Measurements from ENCODE around the gene BBS5.
A peak's percentile ranks its signal among the peaks of the same experiment; 100 is the strongest.
"Not testable (repeated sequence)": the region's sequence is repeated elsewhere in the genome, so short reads cannot be mapped to it uniquely, and the experiment has no call there.

Gene BBS5

DNA sequence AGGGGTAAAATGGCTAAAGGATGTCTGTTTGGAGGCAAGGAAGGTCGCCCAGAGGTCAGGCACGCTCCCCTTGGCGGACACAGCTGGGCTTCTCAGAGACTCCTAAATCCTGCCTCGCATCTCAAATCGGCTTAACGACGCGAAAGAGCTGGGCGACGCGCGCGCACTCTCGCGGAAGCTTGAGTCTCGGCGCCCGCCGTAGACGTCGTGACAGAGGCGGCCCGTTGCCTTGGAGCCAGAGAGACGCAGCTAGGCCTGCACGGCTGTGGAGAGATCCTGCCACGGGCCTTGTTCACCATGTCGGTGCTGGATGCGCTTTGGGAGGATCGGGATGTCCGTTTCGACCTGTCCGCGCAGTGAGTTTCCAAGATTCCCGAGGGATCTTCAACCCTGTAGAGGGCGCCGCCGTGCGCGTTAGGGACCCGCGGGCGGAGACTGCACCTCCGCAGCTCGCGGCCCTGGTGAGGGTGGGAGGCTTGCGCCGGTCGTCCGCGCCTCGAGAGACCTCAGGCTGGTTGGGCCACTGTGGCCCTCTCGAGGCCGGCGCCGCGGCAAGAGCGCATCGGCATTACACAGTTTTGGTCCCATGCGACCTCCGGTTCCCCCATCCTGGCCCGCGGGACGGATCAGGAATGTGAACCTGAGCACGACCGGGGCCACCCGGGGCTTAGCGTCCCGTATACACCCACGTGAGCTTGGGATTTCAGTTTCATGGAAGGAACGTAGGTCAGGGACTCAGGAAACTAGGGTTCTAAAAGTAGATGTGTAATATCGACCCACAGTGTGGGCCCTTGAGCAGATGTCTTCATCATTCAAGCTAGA, at the start of gene BBS5:
Gene BBS5 (plus strand): TSS at position 238 of the 822 bp plus-strand sequence. CDS start 60 bp downstream, at position 298.
- H3K4me3 Mint-ChIP-seq, result peak within 1 kb of the TSS; percentile 91
- no peaks in the 10 kb centered on the region for H3K9me3 Mint-ChIP-seq (ENCODE audit: low read depth)
- no peaks in the 10 kb centered on the region for H3K27me3 Mint-ChIP-seq
- H3K4me1 Mint-ChIP-seq (ENCODE audit: low read depth), result peaks cover 16% of the 10 kb centered on the region
- no peak within 1 kb of the TSS for H3K27ac Mint-ChIP-seq
- peaks cover 9% of the 10 kb centered on the region for H3K36me3 Mint-ChIP-seq

DNA sequence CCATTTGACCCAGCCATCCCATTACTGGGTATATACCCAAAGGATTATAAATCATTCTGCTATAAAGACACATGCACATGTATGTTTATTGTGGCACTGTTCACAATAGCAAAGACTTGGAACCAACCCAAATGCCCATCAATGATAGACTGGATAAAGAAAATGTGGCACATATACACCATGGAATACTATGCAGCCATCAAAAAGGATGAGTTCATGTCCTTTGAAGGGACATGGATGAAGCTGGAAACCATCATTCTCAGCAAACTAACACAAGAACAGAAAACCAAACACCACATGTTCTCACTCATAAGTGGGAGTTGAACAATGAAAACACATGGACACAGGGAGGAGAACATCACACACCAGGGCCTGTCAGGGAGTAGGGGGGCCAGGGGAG, 47.5 kb upstream of the BBS5 start:
- H3K27me3 Mint-ChIP-seq, result peaks cover 13% of the 10 kb centered on the region
- H3K9me3 Mint-ChIP-seq (ENCODE audit: low read depth); H3K27ac Mint-ChIP-seq; H3K4me1 Mint-ChIP-seq (ENCODE audit: low read depth); H3K4me3 Mint-ChIP-seq; H3K36me3 Mint-ChIP-seq: not testable (repeated sequence)

DNA sequence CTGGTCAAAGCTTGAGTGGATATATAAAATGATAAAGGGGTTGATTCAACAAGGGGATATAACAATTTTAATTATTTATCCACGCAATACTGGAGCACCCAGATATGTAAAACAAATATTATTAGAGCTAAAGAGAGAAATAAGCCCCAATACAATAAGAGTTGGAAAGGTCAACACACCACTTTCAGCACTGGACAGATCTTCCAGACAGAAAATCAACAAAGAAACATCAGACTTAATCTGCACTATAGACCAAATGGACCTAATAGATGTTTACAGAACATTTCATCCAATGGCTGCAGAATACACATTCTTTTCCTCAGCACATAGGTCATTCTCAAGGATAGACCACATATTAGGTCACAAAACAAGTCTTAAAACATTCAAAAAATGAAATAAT, 45.1 kb upstream of the BBS5 start:
- not testable (repeated sequence) for H3K4me3 Mint-ChIP-seq; H3K27ac Mint-ChIP-seq; H3K4me1 Mint-ChIP-seq (ENCODE audit: low read depth); H3K9me3 Mint-ChIP-seq (ENCODE audit: low read depth); H3K36me3 Mint-ChIP-seq
- H3K27me3 Mint-ChIP-seq, result peaks cover 14% of the 10 kb centered on the region

DNA sequence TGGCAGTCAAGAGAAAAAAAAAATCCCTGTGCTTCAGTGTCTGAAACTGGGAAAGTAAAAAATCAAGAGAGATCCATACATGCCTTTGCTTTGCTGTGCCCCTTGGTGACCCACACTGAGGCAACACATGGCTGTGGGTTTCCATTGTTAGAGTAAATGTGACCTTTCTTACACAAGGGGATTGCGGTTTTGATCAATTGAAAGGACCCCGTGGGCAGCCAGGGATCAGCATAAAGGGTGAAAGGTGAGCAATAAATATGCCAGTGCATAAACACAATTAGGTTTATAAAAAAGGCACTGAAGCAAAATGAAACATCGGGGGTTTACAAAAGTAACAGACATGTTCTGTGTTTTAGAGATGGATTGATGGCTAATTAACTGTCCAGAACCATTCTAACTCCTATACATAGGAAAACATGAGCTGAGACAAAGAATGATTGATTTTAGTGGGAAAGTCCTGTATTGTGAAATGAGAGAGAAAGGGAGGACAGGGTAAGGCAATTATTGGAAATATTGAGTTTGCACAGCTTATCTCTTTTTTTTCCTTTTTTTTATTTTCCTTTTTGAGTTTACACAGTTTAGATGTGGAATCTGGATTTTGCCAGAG, 40.7 kb upstream of the BBS5 start:
- Mint-ChIP-seq H3K27ac (no peak overlapping the region), H3K36me3 (no peaks in the 10 kb centered on the region), H3K9me3 (ENCODE audit: low read depth) (no peaks in the 10 kb centered on the region), H3K4me3 (no peak overlapping the region), H3K27me3 (peaks cover 20% of the 10 kb centered on the region), H3K4me1 (ENCODE audit: low read depth) (no peaks in the 10 kb centered on the region)

DNA sequence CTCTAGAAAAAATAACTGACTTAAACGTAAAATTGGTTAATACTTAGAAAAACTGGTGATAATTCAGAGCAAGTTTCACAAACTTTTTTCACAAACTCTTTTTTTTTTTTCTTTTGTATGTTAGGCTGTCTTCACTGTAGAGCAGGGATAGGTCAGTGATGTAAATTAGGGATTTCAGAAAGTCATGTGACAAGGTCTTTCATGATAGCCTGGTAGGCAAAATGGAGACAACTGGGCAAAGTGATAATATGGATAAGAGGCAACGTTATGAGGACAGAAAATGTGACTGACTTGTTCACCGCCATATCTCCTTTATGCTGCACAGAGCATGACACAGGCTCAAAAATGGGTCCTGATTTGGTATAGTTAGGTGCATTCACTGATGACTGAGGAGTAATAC, 39.4 kb upstream of the BBS5 start:
- Mint-ChIP-seq H3K4me1 (ENCODE audit: low read depth) (no peaks in the 10 kb centered on the region), H3K4me3 (no peak overlapping the region), H3K9me3 (ENCODE audit: low read depth) (no peaks in the 10 kb centered on the region), H3K27ac (no peak overlapping the region), H3K27me3 (peaks cover 17% of the 10 kb centered on the region), H3K36me3 (no peaks in the 10 kb centered on the region)

DNA sequence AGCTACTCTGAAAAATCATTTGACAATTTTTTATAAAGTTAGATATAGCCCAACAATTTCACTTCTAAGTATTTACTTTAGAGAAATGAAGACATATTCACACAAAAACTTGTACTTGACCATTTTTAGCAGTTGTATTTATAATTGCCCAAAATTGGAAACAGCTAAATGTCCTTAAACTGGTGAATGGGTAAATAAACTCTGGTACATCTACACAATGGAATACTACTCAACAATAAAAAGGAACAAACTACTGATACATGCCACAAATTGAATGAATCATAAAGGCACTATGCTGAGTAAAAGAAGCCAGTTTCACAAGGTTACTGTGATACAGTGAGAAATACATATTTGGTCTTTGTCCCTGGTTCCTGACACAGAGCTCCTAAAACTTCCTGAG, 32.8 kb upstream of the BBS5 start:
- no peak overlapping the region for H3K27ac Mint-ChIP-seq
- no peaks in the 10 kb centered on the region for H3K9me3 Mint-ChIP-seq (ENCODE audit: low read depth)
- no peaks in the 10 kb centered on the region for H3K4me1 Mint-ChIP-seq (ENCODE audit: low read depth)
- no peaks in the 10 kb centered on the region for H3K36me3 Mint-ChIP-seq
- peaks cover 9% of the 10 kb centered on the region for H3K27me3 Mint-ChIP-seq
- no peak overlapping the region for H3K4me3 Mint-ChIP-seq

DNA sequence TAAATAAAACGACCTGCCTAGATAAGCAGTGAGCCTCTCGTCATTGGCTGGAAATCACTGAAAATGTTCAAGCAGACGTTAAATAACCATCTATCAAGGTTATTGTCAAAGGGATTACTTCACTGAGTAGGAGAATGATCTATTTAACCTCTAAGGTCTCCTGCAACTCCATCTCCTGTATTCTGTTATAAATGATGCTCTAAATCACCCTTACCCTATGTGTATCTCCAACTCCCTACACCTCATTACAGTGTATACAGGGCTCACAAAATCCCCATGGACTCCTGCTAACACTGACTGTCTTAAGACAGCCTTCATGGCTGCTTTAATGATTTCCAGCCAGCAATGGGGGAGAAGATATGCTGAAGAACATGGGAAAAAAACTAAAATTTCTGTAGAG, 31.0 kb upstream of the BBS5 start:
- H3K27me3 Mint-ChIP-seq, result peaks cover 8% of the 10 kb centered on the region
- H3K4me3 Mint-ChIP-seq, result no peak overlapping the region
- no peaks in the 10 kb centered on the region for H3K4me1 Mint-ChIP-seq (ENCODE audit: low read depth)
- H3K36me3 Mint-ChIP-seq, result no peaks in the 10 kb centered on the region
- H3K9me3 Mint-ChIP-seq (ENCODE audit: low read depth), result no peaks in the 10 kb centered on the region
- H3K27ac Mint-ChIP-seq, result no peak overlapping the region

DNA sequence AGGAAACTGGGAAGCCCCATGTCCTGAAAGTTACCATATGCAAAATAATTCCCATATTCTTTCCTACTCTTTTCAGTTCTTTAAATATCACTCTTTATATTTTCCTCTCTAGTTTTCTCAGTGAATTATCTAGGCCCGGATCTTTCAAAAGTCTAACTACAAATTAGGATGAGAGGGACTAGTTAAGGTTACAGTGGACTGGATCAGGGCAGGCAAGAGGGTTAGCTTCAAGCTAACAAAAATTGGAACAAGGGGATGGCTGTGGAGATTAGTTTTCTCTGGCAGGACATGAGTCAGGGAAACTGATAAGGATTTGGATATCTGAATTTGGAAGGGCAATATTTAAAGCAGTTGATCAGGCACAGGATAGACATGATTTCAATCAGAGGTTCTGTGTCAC, 30.4 kb upstream of the BBS5 start:
- Mint-ChIP-seq H3K4me1 (ENCODE audit: low read depth) (no peaks in the 10 kb centered on the region), H3K27me3 (peaks cover 10% of the 10 kb centered on the region), H3K36me3 (no peaks in the 10 kb centered on the region), H3K4me3 (no peak overlapping the region), H3K27ac (no peak overlapping the region), H3K9me3 (ENCODE audit: low read depth) (no peaks in the 10 kb centered on the region)

DNA sequence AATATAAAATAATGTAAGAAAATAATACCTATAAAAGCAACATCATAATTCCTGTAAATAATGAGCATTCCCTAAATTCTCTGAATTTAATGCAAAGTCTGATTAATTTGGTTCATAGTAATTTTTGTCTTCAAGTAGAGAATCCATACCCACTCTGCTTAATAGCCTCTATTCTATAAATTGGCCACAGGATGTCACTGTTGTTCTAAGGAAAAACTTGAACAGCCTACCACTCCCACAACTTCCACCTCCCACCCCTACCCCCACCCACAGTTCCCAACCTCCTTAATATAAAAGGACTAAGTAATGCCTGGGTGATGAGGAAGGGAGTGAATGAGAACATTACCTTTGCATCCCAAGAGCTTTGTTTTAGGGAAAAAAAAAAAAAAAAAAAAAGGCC, 27.2 kb upstream of the BBS5 start:
- H3K27me3 Mint-ChIP-seq, result peaks cover 7% of the 10 kb centered on the region
- no peaks in the 10 kb centered on the region for H3K4me1 Mint-ChIP-seq (ENCODE audit: low read depth)
- no peaks in the 10 kb centered on the region for H3K9me3 Mint-ChIP-seq (ENCODE audit: low read depth)
- no peaks in the 10 kb centered on the region for H3K36me3 Mint-ChIP-seq
- no peak overlapping the region for H3K27ac Mint-ChIP-seq
- H3K4me3 Mint-ChIP-seq, result no peak overlapping the region

DNA sequence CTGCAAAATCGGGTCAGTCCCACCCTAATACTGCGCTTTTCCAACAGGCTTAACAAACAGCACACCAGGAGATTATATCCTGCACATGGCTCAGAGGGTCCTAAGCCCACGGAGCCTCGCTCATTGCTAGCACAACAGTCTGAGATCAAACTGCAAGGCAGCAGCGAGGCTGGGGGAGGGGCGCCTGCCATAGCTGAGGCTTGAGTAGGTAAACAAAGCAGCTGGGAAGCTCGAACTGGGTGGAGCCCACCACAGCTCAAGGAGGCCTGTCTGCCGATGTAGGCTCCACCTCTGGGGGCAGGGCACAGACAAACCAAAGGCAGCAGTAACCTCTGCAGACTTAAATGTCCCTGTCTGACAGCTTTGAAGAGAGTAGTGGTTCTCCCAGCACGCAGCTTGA, 26.2 kb upstream of the BBS5 start:
- H3K9me3 Mint-ChIP-seq (ENCODE audit: low read depth); H3K27ac Mint-ChIP-seq; H3K4me3 Mint-ChIP-seq; H3K4me1 Mint-ChIP-seq (ENCODE audit: low read depth); H3K27me3 Mint-ChIP-seq; H3K36me3 Mint-ChIP-seq: not testable (repeated sequence)

DNA sequence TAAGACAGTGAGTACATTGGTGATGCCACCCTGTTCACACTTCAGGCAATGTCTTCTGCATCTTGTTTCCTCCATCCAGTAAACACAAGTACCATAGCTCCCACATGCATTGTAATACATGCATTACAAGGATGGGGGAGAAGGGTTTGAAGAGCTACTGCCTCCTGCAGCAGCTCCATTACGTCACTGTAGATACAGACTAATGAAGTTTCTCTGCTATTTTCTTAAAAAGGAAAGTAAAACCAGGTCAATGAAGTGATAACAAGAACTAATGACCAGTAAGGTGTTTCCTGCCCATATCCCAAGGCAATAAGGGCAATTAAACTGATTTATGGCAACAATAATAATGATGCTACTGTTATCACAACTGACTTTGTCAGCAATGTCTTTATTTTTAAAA, 18.2 kb upstream of the BBS5 start:
- no peak overlapping the region for H3K4me3 Mint-ChIP-seq

DNA sequence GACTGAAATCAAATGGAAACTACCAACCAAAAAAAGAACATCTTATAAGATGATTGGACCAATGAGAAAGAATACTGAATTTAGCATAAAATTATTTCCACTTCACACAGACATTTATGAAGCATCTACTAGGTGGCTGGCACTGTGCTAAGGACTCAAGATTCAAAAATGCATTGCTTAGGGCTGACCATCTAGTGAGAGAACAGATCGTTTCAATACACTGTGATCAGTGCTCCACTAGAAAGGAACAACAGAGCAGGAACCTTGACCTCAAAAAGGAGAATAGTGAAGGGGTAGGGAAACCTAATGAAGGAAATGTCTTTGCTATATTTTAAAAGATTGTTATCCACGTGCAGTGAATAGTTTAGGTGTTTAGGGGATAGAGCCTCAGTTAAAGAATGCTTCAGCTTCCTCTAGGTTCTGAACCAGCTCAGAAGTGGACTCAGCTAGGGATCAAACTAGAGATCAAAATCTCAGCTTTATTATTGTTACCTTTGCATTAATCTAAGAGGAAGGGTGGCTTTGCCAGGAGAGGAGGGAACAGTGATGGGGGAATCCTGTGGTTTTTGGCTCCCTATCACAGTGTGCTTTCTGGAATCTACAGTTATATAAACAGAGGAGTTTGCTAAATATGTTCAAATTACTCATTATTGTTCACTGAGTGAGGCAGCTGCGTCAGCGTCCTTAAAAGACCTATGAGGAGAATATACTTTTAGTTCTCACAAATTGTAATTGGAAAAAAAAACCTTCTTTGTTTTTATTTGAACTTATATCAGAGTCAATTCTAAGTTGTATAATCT, 16.2 kb upstream of the BBS5 start:
- no peaks in the 10 kb centered on the region for H3K4me1 Mint-ChIP-seq (ENCODE audit: low read depth)
- no peak overlapping the region for H3K4me3 Mint-ChIP-seq
- H3K9me3 Mint-ChIP-seq (ENCODE audit: low read depth), result no peaks in the 10 kb centered on the region
- H3K27ac Mint-ChIP-seq, result no peak overlapping the region
- no peaks in the 10 kb centered on the region for H3K36me3 Mint-ChIP-seq
- H3K27me3 Mint-ChIP-seq, result no peaks in the 10 kb centered on the region

More for the DNA sequence above, 18.2 kb upstream of the BBS5 start:
- H3K27ac Mint-ChIP-seq, result no peak overlapping the region
- H3K36me3 Mint-ChIP-seq, result no peaks in the 10 kb centered on the region
- H3K9me3 Mint-ChIP-seq (ENCODE audit: low read depth), result no peaks in the 10 kb centered on the region
- no peaks in the 10 kb centered on the region for H3K4me1 Mint-ChIP-seq (ENCODE audit: low read depth)
- H3K27me3 Mint-ChIP-seq, result no peaks in the 10 kb centered on the region

DNA sequence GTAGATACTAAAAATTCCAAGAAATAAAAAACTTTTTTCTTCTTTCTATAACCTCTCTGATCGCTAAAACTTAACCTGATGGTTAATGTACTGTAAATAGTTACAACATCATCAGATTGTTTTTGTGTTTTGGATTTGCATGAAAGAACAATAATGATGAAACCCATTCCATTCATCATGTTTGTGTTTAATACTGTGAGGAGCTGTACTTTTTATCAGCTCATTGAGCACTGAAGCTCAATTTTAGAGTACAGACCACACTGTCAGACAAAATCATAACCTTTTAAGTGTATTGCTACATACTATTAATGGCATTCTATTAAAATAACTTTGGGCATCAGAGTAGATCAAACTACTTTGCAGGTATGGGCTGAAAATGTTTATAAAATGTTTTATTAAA, 14.8 kb upstream of the BBS5 start:
- H3K4me3 Mint-ChIP-seq, result no peak overlapping the region
- H3K27ac Mint-ChIP-seq, result no peak overlapping the region
- H3K9me3 Mint-ChIP-seq (ENCODE audit: low read depth), result no peaks in the 10 kb centered on the region
- H3K27me3 Mint-ChIP-seq, result no peaks in the 10 kb centered on the region
- no peaks in the 10 kb centered on the region for H3K4me1 Mint-ChIP-seq (ENCODE audit: low read depth)
- no peaks in the 10 kb centered on the region for H3K36me3 Mint-ChIP-seq

DNA sequence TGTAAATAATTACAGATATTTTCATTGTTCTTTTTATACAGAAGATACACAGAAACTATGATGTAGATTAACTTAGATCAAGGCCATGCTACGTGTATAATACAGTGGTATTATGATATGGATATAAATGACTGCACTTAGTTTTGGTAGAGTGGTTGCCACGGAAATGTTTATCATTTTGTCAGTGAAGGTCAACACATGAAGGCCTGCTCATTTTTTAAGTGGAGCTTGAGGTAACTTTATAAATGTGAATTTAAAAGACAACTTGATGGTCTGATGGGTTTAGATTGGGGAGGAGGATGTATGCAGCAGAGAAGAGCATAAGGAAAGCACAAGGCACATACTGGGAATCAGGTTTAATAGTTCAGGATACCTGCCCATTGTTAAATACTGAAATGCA, 14.4 kb upstream of the BBS5 start:
- H3K27ac Mint-ChIP-seq, result no peak overlapping the region
- no peaks in the 10 kb centered on the region for H3K4me1 Mint-ChIP-seq (ENCODE audit: low read depth)
- no peaks in the 10 kb centered on the region for H3K36me3 Mint-ChIP-seq
- no peaks in the 10 kb centered on the region for H3K9me3 Mint-ChIP-seq (ENCODE audit: low read depth)
- H3K4me3 Mint-ChIP-seq, result no peak overlapping the region
- no peaks in the 10 kb centered on the region for H3K27me3 Mint-ChIP-seq

DNA sequence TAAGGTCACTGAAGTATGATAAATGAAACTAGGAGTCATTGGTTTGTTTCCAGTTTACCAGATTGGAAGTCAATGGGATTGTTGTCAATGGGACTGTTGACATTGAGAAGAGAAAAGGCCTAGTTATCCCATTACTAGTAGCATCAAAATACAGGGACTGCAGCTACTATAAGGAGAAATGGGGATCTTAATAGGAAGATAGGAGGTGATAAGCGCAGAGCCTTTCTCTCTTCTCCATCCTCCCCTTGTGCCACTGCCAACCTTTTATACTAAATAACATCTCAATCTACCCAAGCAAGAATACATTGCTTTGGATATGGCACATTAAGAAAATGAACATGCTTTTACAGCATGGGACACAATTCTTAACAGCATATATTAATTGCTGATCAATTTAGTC, 10.5 kb upstream of the BBS5 start:
- Mint-ChIP-seq H3K27ac (no peak overlapping the region), H3K9me3 (ENCODE audit: low read depth) (no peaks in the 10 kb centered on the region), H3K4me1 (ENCODE audit: low read depth) (no peaks in the 10 kb centered on the region), H3K27me3 (no peaks in the 10 kb centered on the region), H3K36me3 (no peaks in the 10 kb centered on the region), H3K4me3 (no peak overlapping the region)
